ENCODE measurements around the gene UGT1A9. TPM values are rescaled to one million over a fixed set of nuclear protein-coding genes. Genes with fewer than 3 reads are reported as not detected.

The UGT1A9 gene
- total RNA-seq, 1 experiment from 2014 or later: not detected

DNA sequence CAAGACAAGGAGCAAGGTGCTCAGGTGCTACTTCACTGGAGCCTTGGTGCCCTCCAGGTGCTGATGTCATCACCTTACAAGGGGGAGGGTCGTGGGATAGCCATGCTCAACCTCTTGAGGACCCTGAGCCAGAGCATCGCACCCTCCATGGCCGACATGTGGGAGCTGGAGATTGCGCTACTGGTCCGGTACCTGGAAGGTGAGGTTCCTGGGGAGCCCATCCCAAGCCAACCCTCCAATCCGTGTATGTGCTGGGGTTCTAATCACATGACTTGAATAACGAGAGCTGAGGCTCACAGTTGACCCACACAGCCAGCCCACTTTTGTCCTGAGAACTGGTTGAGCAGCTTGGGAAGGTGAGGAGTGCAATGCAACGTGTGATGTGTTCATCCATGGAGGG lies 132.3 kb downstream of the UGT1A9 start:
- H3K4me3 Mint-ChIP-seq: no peak overlapping the region

More for the DNA sequence above, 132.3 kb downstream of the UGT1A9 start:
- no peak overlapping the region for H3K27ac Mint-ChIP-seq
- no peaks in the 10 kb centered on the region for H3K79me1 ChIP-seq (ENCODE audit: insufficient read depth, low read depth, low read length, poor library complexity, severe bottlenecking)
- H4K8ac ChIP-seq (replicated peaks; ENCODE audit: insufficient read length, low read depth, low read length): no peak overlapping the region
- H3T11ph ChIP-seq (ENCODE audit: low read length): no peak overlapping the region
- no peaks in the 10 kb centered on the region for H3K27me3 ChIP-seq (ENCODE audit: insufficient read depth, low read length)
- H4K5ac ChIP-seq (ENCODE audit: insufficient read length, low read depth, low read length): no peak overlapping the region
- no peak overlapping the region for H3K4ac ChIP-seq (ENCODE audit: low read depth, low read length)
- no peak overlapping the region for H2AFZ ChIP-seq (ENCODE audit: low read length)
- no peaks in the 10 kb centered on the region for H3K23me2 ChIP-seq (ENCODE audit: insufficient read length, low read depth, low read length, poor library complexity, severe bottlenecking)
- no peak for TF ChIP-seq CTCF (conservative IDR thresholded peaks at IDR 0.05)
- H3K56ac ChIP-seq (ENCODE audit: insufficient read length, low read depth, low read length): no peak overlapping the region
- no peaks in the 10 kb centered on the region for H3K4me1 ChIP-seq (ENCODE audit: insufficient read depth, low read length)
- no peak overlapping the region for H2BK20ac ChIP-seq (ENCODE audit: low read depth, low read length, poor library complexity, severe bottlenecking)
- no peak overlapping the region for H2BK5ac ChIP-seq (ENCODE audit: insufficient read length, low read length)
- H3K23ac ChIP-seq (ENCODE audit: insufficient read length, low read depth, low read length): no peak overlapping the region
- no peak overlapping the region for H3K27ac ChIP-seq (ENCODE audit: insufficient read length, low read depth, low read length)
- H3K9me3 ChIP-seq (ENCODE audit: control insufficient read depth, low read depth, low read length): no peaks in the 10 kb centered on the region
- DNase-seq: no peak
- no peak overlapping the region for H3K14ac ChIP-seq (ENCODE audit: insufficient read depth, low read length)
- H2BK15ac ChIP-seq (ENCODE audit: low read depth, low read length): no peak overlapping the region
- peaks cover 0 to 5% (median 4%) of the 10 kb centered on the region in 3 experiments; a peak in 2 of 7 replicates for H3K36me3 Mint-ChIP-seq (ENCODE audit: insufficient read depth in 1 of 3, low read depth in 3 of 3)
- H4K20me1 ChIP-seq (ENCODE audit: control insufficient read depth, insufficient read depth, insufficient read length): no peaks in the 10 kb centered on the region
- H3K9ac ChIP-seq (ENCODE audit: extremely low read depth, insufficient read length, low read length): no peak overlapping the region
- H3K27me3 Mint-ChIP-seq (ENCODE audit: low read depth): peaks cover 16% of the 10 kb centered on the region
- H3K9me3 Mint-ChIP-seq: peaks cover 13 to 20% of the 10 kb centered on the region in 2 experiments
- H3K4me2 ChIP-seq (ENCODE audit: insufficient read depth, insufficient read length, low read length): no peak overlapping the region
- H4K91ac ChIP-seq (ENCODE audit: insufficient read length, low read depth, low read length): no peak overlapping the region
- no peaks in the 10 kb centered on the region for H3K79me2 ChIP-seq (ENCODE audit: insufficient read depth, low read length)
- H2BK120ac ChIP-seq (ENCODE audit: low read depth, low read length, poor library complexity, severe bottlenecking): no peak overlapping the region
- H2AK5ac ChIP-seq (ENCODE audit: insufficient read length, low read length): no peak overlapping the region
- H2BK12ac ChIP-seq (ENCODE audit: insufficient read length, low read depth, low read length): no peak overlapping the region
- H3K4me1 Mint-ChIP-seq: peaks cover 2 to 3% of the 10 kb centered on the region in 2 experiments; a peak in 3 of 4 replicates
- H3K18ac ChIP-seq (ENCODE audit: insufficient read length, low read depth, low read length): no peak overlapping the region
- no CpG with 5 or more reads among the region's 8 CpGs for WGBS (ENCODE audit: extremely low coverage, insufficient read length, low lambda C conversion rate)

All from H9 (cell line).